ENCODE data around the gene TBC1D2B. TPM values are rescaled to one million over a fixed set of nuclear protein-coding genes. Genes with fewer than 3 reads are reported as not detected.

Gene TBC1D2B
- total RNA-seq, 1 experiment from 2014 or later, result 50.0 TPM

DNA sequence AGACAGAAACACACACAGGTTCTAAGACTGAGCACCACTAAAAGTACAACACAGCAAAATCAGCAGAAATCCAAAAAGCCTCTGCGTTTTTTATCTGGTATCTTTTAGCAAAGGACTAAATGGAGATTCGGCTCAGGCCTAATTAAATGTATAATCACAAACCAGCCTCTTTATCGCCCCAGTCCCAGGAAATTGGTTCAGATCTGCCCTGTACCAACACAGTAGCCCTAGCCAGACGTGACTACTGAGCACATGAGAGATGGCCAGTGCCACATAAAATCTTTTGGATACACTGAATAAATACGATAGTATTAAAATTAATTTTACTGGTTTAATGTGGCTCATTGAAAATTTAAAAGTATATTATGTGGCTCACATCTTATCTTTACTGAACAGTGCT, 19.7 kb downstream of the TBC1D2B start:
- peaks cover 16% of the 10 kb centered on the region for H3K36me3 Mint-ChIP-seq (ENCODE audit: insufficient read depth, unreplicated experiment)
- H3K4me3 Mint-ChIP-seq (ENCODE audit: low read depth, unreplicated experiment), result no peak overlapping the region
- no peaks in the 10 kb centered on the region for H3K27me3 Mint-ChIP-seq (ENCODE audit: unreplicated experiment)
- DNase-seq, result no peak
- H3K4me1 Mint-ChIP-seq (ENCODE audit: low read depth, unreplicated experiment), result peaks cover 50% of the 10 kb centered on the region
- TF ChIP-seq, protein P1, sequence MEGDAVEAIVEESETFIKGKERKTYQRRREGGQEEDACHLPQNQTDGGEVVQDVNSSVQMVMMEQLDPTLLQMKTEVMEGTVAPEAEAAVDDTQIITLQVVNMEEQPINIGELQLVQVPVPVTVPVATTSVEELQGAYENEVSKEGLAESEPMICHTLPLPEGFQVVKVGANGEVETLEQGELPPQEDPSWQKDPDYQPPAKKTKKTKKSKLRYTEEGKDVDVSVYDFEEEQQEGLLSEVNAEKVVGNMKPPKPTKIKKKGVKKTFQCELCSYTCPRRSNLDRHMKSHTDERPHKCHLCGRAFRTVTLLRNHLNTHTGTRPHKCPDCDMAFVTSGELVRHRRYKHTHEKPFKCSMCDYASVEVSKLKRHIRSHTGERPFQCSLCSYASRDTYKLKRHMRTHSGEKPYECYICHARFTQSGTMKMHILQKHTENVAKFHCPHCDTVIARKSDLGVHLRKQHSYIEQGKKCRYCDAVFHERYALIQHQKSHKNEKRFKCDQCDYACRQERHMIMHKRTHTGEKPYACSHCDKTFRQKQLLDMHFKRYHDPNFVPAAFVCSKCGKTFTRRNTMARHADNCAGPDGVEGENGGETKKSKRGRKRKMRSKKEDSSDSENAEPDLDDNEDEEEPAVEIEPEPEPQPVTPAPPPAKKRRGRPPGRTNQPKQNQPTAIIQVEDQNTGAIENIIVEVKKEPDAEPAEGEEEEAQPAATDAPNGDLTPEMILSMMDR (IDR thresholded peaks at IDR 0.05; ENCODE audit: unreplicated experiment), result no peak
- BruUV-seq (replicated peaks), result no TSS peak
- no peaks in the 10 kb centered on the region for H3K9me3 Mint-ChIP-seq (ENCODE audit: low read depth, unreplicated experiment)
- CTCF ChIA-PET, result interaction anchor here (1.0 to 2.0 kb wide), 2 partner anchors 8 to 15 kb away, joined by 3 to 5 read pairs; no protein-coding TSS in a partner anchor
- H3K27ac Mint-ChIP-seq (ENCODE audit: unreplicated experiment), result no peak overlapping the region
- intact Hi-C loops (cut with micrococcal nuclease; ENCODE audit: unreplicated experiment), result no loop called here

GRCh38 chr15:78056714-78057269, 20.7 kb downstream of the TBC1D2B start:
- H3K27me3 Mint-ChIP-seq (ENCODE audit: unreplicated experiment), result no peaks in the 10 kb centered on the region
- peak overlapping the region; percentile 42 for H3K4me3 Mint-ChIP-seq (ENCODE audit: low read depth, unreplicated experiment)
- DNase-seq, result peak; percentile 51
- TF ChIP-seq, protein P1 (IDR thresholded peaks at IDR 0.05; ENCODE audit: unreplicated experiment), result no peak
- peaks cover 60% of the 10 kb centered on the region for H3K4me1 Mint-ChIP-seq (ENCODE audit: low read depth, unreplicated experiment)
- intact Hi-C loops (cut with micrococcal nuclease; ENCODE audit: unreplicated experiment), result no loop called here
- CTCF ChIA-PET, result interaction anchor here (0.6 to 2.0 kb wide), 6 partner anchors 9 to 63 kb away, joined by 3 to 5 read pairs (median 4); no protein-coding TSS in a partner anchor
- no peaks in the 10 kb centered on the region for H3K9me3 Mint-ChIP-seq (ENCODE audit: low read depth, unreplicated experiment)
- no TSS peak for BruUV-seq (replicated peaks)
- peak overlapping the region; percentile 79 for H3K27ac Mint-ChIP-seq (ENCODE audit: unreplicated experiment)
- H3K36me3 Mint-ChIP-seq (ENCODE audit: insufficient read depth, unreplicated experiment), result peaks cover 22% of the 10 kb centered on the region

DNA sequence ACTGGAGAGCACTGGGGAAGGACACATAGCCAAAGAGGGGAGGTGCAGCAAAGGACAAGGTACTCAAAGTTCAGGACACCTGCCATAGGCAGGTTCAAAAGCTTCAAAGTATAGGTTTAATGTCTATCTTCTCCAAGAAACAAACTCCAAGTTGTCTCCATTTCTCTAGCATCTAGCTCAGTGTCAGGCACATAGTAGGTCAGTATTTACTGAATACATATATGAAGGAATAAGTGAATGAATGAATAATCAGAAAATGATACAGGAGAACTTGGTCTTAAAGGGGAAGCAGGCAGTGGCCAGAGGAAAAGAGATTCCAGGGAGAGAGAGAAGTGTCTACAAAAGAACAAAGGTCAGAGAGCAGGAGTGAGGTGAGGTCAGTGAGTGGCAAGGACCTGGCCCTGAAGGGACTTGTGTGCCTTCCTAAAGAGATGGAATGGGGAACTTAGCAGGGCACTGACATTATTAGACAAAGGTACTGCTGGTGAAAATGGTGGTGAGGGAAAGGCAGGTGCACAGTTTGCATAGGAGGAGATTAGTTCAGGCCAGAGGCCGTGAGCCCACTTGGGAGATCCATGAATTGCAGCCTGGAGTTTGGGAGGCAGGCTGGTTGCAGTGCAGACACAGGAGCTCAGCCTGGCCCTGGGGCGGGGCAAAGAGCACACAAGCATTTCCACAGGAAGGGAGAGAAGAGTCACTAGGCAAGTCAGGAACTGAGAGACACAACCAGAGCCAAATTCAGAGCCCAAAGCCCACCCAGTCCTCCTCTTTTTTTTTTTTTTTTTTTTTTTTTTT, 21.4 kb downstream of the TBC1D2B start:
- no TSS peak for BruUV-seq (replicated peaks)
- CTCF ChIA-PET, result interaction anchor here (0.6 to 2.0 kb wide), 5 partner anchors 9 to 62 kb away, joined by 3 to 5 read pairs (median 5); no protein-coding TSS in a partner anchor
- no peaks in the 10 kb centered on the region for H3K9me3 Mint-ChIP-seq (ENCODE audit: low read depth, unreplicated experiment)
- DNase-seq, result peak; percentile 55
- H3K27ac Mint-ChIP-seq (ENCODE audit: unreplicated experiment), result peak overlapping the region; percentile 79
- intact Hi-C loops (cut with micrococcal nuclease; ENCODE audit: unreplicated experiment), result no loop called here
- peaks cover 22% of the 10 kb centered on the region for H3K36me3 Mint-ChIP-seq (ENCODE audit: insufficient read depth, unreplicated experiment)
- H3K27me3 Mint-ChIP-seq (ENCODE audit: unreplicated experiment), result no peaks in the 10 kb centered on the region
- TF ChIP-seq, protein P1 (IDR thresholded peaks at IDR 0.05; ENCODE audit: unreplicated experiment), result no peak
- H3K4me1 Mint-ChIP-seq (ENCODE audit: low read depth, unreplicated experiment), result peaks cover 67% of the 10 kb centered on the region
- H3K4me3 Mint-ChIP-seq (ENCODE audit: low read depth, unreplicated experiment), result peak overlapping the region; percentile 42

DNA sequence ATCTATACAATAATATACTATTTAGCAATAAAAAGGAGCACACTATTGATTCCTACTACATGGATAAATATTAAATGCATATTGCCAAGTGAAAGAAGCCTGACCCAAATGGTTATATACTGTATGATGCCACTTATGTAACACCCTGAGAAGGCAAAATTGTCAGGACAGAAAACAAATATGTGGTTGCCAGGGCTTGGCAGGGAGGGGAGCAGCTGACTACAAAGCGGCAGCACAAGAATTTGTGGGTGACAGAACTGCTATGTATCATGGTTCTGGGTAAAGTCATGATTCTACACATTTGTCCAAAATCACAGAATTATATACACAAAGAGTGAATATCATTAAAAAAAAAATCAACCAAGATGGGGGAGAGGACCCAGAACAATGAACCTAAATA, 22.5 kb downstream of the TBC1D2B start:
- TF ChIP-seq, protein P1 (IDR thresholded peaks at IDR 0.05; ENCODE audit: unreplicated experiment), result no peak
- H3K4me1 Mint-ChIP-seq (ENCODE audit: low read depth, unreplicated experiment), result peaks cover 73% of the 10 kb centered on the region
- no peak overlapping the region for H3K27ac Mint-ChIP-seq (ENCODE audit: unreplicated experiment)
- H3K27me3 Mint-ChIP-seq (ENCODE audit: unreplicated experiment), result no peaks in the 10 kb centered on the region
- no peaks in the 10 kb centered on the region for H3K9me3 Mint-ChIP-seq (ENCODE audit: low read depth, unreplicated experiment)
- H3K4me3 Mint-ChIP-seq (ENCODE audit: low read depth, unreplicated experiment), result no peak overlapping the region
- CTCF ChIA-PET, result no interaction called here
- DNase-seq, result no peak
- BruUV-seq (replicated peaks), result no TSS peak
- intact Hi-C loops (cut with micrococcal nuclease; ENCODE audit: unreplicated experiment), result no loop called here
- H3K36me3 Mint-ChIP-seq (ENCODE audit: insufficient read depth, unreplicated experiment), result peaks cover 22% of the 10 kb centered on the region
